GM12865 (cell line): ENCODE measurements around the gene MSN.
A peak's percentile ranks its signal among the peaks of the same experiment; 100 is the strongest.
"Not testable (repeated sequence)": the region's sequence is repeated elsewhere in the genome, so short reads cannot be mapped to it uniquely, and the experiment has no call there.

Experiments used
- DNase-seq: peaks from one replicate; pipeline ENCODE4 v3.0.0; 2010; ENCODE audit warnings: low read depth
- H3K4me3 ChIP-seq: 2 replicates; pipeline ENCODE4 v1.5.1; 2011; ENCODE audit warnings: mild to moderate bottlenecking, low read depth, low read length, control low read depth
- TF ChIP-seq, protein P1 (sequence below): IDR thresholded peaks from 2 replicates; pipeline ENCODE4 v1.5.1; 2011; ENCODE audit warnings: low read length, control low read depth, low read depth, inconsistent platforms; ENCODE audit not compliant: insufficient read depth; ENCODE audit errors: missing control alignments

Gene MSN

DNA sequence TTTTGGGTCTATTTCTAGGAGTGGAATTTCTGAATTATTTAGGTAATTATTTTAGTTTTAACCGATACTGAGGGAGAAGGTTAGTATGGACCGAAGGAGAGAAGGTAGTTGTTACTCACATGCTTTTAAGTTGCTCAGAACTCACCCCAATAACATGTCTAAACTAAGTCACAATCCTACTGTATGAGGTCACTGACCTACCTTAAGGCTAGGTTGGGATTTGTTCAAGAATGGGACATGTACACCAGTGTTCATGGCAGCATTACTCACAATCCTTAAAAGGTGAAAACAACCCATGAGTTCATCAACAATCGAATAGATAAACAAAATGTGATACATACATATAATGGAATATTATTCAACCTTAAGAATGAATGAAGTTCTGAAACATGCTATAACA lies 90.5 kb downstream of the MSN start:
- TF ChIP-seq, protein P1, sequence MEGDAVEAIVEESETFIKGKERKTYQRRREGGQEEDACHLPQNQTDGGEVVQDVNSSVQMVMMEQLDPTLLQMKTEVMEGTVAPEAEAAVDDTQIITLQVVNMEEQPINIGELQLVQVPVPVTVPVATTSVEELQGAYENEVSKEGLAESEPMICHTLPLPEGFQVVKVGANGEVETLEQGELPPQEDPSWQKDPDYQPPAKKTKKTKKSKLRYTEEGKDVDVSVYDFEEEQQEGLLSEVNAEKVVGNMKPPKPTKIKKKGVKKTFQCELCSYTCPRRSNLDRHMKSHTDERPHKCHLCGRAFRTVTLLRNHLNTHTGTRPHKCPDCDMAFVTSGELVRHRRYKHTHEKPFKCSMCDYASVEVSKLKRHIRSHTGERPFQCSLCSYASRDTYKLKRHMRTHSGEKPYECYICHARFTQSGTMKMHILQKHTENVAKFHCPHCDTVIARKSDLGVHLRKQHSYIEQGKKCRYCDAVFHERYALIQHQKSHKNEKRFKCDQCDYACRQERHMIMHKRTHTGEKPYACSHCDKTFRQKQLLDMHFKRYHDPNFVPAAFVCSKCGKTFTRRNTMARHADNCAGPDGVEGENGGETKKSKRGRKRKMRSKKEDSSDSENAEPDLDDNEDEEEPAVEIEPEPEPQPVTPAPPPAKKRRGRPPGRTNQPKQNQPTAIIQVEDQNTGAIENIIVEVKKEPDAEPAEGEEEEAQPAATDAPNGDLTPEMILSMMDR, result no peak
- DNase-seq, result no peak
- H3K4me3 ChIP-seq, result no peak overlapping the region

DNA sequence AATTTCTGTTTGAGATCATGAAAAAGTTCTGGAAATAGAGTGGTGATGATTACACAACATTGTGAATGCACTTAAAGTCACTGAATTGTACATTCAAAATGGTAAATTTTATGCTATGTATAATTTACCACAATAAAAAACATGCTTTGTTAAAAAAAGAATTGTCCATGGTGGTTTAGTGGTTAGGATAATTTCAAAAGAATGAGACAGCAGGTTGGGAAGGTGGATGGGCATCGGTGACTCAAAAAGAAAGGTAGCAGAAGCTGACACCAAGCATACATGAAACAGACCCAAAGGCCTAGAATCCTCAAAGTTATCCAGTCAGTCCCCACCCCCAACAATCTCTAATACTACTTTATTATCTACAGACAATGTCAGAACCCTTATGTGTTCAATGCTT lies 91.1 kb downstream of the MSN start:
- H3K4me3 ChIP-seq, result no peak overlapping the region
- TF ChIP-seq, protein P1, result no peak
- no peak for DNase-seq

DNA sequence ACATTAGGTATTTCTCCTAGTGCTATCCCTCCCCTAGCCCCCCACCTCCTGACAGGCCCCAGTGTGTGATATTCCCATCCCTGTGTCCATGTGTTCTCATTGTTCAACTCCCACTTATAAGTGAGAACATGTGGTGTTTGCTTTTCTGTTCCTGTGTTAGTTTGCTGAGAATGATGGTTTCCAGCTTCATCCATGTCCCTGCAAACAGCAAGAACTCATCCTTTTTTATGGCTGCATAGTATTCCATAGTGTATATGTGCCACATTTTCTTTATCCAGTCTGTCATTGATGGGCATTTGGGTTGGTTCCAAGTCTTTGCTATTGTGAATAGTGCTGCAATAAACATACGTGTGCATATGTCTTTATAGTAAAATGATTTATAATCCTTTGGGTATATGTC lies 92.1 kb downstream of the MSN start:
- DNase-seq, H3K4me3 ChIP-seq: not testable (repeated sequence)

DNA sequence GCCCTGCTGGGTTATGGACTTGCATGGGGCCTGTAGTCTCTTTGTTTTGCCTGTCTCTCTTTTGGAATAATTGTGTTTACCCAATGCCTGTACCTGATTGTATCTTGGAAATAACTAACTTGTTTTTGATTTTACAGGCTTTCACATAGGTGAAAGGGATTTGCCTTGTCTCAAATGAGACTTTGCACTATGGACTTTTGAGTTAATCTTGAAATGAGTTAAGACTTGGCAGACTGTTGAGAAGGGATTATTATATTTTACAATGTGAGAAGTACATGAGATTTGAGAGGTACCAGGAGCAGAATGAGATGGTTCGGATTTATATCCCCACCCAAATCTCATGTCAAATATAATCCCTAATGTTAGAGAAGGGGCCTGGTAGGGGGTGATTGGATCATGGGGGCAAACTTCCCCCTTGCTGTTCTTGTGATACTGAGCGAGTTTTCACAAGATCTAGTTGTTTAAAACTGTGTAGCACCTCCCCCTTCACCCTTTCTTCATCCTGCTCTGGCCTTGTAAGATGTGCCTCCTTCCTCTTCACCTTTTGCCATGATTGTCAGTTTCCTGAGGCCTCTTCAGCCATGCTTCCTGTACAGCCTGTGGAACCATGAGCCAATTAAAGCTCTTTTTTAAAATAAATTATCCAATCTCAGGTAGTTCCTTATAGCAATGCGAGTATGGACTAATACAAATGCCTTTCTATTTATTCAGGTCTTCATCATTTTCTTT lies 102.3 kb downstream of the MSN start:
- DNase-seq, result no peak
- TF ChIP-seq, protein P1, result no peak
- H3K4me3 ChIP-seq, result no peak overlapping the region

DNA sequence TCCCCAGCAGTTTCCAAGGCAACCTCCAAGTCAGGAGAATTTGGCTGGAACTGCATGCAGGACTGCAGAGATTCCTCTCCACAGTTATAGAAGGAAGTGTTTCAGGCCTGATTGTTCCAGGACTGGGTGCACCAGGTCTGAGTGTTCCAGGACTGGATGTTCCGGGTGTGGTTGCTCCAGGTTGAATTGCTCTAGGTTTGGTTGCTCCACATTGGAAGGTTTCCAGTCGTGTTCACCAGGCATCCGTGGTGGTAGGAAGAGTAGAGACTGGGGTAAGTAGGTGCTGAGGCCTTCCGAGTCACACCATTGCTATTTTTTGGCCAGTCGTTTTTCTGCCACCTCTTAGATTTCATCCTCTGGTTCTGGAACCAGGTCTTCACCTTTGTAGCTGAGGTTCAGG lies 105.4 kb downstream of the MSN start:
- TF ChIP-seq, protein P1, result no peak
- H3K4me3 ChIP-seq, result no peak overlapping the region
- DNase-seq, result no peak

DNA sequence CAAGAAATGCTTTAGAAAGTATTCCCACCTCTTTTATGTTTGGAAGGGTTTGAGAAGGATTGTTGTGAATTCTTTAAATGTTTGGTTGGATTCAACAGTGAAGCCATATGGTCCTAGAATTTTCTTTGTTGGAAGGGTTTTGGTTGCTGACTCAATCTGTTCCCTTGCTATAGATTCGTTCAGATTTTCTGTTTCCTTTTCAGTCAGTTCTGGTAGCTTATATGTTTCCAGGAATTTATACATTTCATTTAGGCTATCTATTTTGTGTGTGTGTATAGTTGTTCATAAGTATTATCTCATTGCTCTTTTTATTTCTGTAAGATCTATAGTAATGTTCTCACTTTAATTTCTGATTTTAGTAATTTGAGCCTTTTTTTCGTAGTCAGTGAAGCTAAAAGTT lies 114.4 kb downstream of the MSN start:
- no peak overlapping the region for H3K4me3 ChIP-seq
- DNase-seq, result peak; percentile 1
- TF ChIP-seq, protein P1, result no peak

DNA sequence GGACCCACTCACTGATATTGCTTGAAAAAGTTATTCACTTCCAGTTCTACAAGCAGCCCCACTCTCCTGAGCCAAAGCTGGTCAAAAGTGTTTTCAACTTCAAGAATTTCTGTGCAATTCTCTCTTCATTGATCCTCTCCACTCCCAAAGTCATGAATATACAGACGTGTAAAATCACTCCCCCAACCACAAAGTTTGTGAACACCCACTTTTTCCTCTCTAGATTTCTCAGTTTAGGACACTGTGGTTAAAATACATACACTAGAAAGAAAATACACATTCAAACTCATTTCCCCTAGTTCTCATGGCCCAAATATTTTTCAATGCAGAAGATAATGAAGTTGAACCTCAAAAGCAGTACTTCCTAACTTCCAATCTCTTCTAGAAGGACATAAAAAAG lies 116.3 kb downstream of the MSN start:
- peak; percentile 3 for DNase-seq
- TF ChIP-seq, protein P1, result no peak
- no peak overlapping the region for H3K4me3 ChIP-seq
